DMS114 treated with DMSO at 0.1 percent for 48 hours (cell line): Measurements from ENCODE around the gene KIF5C.

Source experiments
- DNase-seq: peaks from one replicate; lab custom pipeline; 2025; ENCODE audit not compliant: unreplicated experiment; lab: John Stamatoyannopoulos, UW

KIF5C gene

GRCh38 chr2:149039213-149039724 is 164.2 kb downstream of the KIF5C start:
- no peak for DNase-seq

GRCh38 chr2:149040451-149040850 is 165.4 kb downstream of the KIF5C start:
- no peak for DNase-seq

GRCh38 chr2:149041482-149041881 is 166.5 kb downstream of the KIF5C start:
- no peak for DNase-seq

- no peak for DNase-seq
Observed at GRCh38 chr2:149042881-149043280, 167.9 kb downstream of the KIF5C start.

- DNase-seq, result no peak
Observed at GRCh38 chr2:149044500-149044899, 169.5 kb downstream of the KIF5C start.

GRCh38 chr2:149047118-149047517 is 172.1 kb downstream of the KIF5C start:
- DNase-seq, result no peak

- no peak for DNase-seq
Observed at GRCh38 chr2:149049142-149049541, 174.1 kb downstream of the KIF5C start.

GRCh38 chr2:149050188-149050587 is 175.2 kb downstream of the KIF5C start:
- DNase-seq, result no peak

GRCh38 chr2:149055751-149056150 is 180.7 kb downstream of the KIF5C start:
- no peak for DNase-seq

- DNase-seq, result no peak
Observed at GRCh38 chr2:149056541-149057255, 181.7 kb downstream of the KIF5C start.

GRCh38 chr2:149057401-149057800 is 182.4 kb downstream of the KIF5C start:
- DNase-seq, result no peak

- DNase-seq, result no peak
Observed at GRCh38 chr2:149058936-149059335, 183.9 kb downstream of the KIF5C start.

GRCh38 chr2:149059822-149060221 is 184.8 kb downstream of the KIF5C start:
- no peak for DNase-seq

GRCh38 chr2:149061133-149061745 is 186.2 kb downstream of the KIF5C start:
- DNase-seq, result no peak

- DNase-seq, result no peak
Observed at GRCh38 chr2:149062531-149062930, 187.5 kb downstream of the KIF5C start.

GRCh38 chr2:149063177-149063576 is 188.2 kb downstream of the KIF5C start:
- no peak for DNase-seq

GRCh38 chr2:149064365-149064841 is 189.4 kb downstream of the KIF5C start:
- no peak for DNase-seq

- DNase-seq, result no peak
Observed at GRCh38 chr2:149064856-149065630, 190.0 kb downstream of the KIF5C start.

GRCh38 chr2:149068225-149068995 is 193.4 kb downstream of the KIF5C start:
- DNase-seq, result no peak

- no peak for DNase-seq
Observed at GRCh38 chr2:149068996-149069888, 194.2 kb downstream of the KIF5C start.
